ENCODE measurements around the gene STX18.
A peak's percentile ranks its signal among the peaks of the same experiment; 100 is the strongest.

The STX18 gene

DNA sequence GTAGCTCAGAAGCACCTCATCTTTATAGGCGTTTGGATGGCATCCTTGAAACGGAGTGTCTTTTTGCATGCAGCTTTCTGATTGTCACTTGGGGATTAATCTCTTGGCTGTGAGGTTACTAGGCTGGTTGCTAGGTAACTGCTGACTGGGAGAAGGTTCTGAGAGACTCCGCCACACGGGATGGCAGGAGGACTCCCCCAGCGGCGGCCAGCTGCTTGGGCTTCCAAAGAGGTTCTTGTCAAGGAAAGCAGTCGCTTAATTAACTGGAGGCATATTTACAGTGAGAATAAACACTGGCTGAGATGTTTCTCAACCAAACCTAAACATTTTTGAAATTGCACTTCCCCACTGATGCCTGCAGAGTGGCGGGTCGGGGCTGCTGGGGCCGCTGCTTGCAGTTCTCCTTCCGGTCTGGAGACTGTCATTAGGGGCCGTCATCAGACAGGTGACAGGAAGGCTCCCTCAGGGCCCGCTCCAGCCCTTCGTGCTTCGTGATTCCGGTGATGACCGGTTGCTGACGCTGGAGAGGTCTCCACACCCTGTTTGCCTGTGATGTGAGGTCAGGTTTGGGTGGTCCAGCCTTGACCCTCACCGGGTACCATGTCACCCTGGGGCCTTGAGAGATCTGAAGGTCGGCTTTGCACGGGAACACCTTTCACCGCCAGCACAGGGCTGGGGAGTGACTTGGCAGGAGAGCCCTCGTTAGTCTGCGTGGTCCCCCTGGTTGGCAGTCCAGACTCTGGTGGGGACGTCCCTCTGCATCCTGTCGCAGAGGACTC, 145.8 kb downstream of the STX18 start:
- peak; percentile 25 for DNase-seq

DNA sequence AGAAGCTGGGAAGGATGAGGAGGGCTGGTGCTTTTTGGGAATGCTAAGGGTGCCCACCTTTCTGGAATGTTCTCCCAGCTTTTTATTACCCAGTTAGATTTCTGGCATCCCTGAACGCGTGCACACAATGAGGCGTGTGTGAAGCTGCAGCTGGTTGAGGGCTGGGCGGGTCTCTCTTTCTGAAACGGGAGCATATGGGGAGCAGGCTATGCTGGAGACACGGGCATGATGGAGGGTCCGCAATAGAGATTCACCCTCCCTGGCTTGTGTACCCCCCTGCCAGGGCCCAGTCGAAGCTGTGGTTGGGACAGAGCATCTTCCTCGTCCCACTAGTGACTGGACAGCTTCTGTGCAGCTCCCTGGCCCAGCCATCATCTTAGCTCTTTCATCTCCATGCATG, 146.5 kb downstream of the STX18 start:
- DNase-seq: no peak

DNA sequence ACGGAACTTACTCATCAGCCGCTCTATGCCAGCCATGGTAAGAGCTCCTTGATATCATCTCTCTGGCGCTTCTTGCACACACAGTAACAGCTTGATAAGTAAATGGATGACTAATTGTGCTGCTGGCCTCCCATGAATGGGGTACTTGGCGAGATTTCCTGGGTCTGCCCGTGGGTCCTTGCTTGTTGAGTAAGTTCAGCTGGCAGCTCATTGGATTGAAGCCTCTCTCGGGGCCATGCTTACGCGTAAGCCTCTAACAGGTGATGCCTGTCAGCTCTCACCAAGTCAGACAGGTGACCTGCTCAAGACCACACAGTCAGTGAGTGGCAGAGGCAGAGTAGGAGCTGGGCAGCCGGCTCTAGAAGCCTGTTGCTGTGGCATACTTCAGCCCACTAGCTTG, 147.2 kb downstream of the STX18 start:
- no peak for DNase-seq

DNA sequence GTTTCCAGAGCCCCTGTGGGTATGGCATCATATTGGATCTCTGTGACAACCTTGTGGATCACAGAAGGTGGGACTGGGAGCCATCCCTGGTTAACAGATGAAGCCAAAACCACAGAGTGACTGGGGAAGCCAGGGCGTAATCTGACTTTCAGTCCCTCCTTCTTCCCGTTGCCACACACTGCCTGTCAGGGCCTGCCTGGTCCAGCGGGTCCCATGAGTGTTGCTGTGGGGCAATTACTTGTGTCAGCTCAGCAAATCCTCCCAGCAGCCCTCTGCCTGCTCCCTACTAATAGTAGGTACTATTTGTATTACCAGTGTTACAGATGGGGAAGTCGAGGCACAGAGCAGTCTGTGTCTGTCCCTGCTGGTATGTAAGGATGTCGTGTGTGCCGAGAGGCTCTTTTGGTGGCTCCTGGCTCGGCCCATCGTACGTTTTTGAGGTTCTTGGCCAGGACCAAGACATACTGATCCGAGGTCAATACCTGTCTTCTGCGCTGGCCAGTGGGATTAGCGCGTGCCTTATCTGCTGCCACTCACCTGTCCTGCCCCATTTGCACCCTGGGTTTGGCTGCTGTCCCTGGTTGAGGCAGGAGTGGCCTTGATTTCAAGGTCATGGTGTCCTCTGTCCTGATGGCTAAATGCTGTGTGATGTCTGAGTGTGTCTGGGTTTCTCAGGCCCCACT, 149.2 kb downstream of the STX18 start:
- no peak for DNase-seq

DNA sequence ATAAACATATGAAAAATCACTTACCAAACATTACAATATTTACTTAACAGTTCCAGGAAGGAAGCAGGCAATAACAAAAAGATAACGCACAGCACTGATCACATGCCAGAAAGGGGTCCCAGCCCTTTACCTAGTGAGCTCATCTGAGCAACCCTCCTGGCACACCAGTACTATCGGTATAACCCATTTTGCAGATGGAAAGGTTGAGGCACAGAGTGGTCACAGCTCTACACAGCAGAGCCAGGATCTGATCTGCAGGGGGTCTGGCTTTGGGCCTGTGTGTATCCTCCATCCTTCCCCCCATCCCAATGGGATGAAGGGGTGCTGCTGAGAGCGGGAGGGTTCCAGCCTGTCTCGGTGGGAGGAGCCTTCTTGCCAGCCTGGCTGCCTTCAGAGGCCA, 150.0 kb downstream of the STX18 start:
- no peak for DNase-seq

DNA sequence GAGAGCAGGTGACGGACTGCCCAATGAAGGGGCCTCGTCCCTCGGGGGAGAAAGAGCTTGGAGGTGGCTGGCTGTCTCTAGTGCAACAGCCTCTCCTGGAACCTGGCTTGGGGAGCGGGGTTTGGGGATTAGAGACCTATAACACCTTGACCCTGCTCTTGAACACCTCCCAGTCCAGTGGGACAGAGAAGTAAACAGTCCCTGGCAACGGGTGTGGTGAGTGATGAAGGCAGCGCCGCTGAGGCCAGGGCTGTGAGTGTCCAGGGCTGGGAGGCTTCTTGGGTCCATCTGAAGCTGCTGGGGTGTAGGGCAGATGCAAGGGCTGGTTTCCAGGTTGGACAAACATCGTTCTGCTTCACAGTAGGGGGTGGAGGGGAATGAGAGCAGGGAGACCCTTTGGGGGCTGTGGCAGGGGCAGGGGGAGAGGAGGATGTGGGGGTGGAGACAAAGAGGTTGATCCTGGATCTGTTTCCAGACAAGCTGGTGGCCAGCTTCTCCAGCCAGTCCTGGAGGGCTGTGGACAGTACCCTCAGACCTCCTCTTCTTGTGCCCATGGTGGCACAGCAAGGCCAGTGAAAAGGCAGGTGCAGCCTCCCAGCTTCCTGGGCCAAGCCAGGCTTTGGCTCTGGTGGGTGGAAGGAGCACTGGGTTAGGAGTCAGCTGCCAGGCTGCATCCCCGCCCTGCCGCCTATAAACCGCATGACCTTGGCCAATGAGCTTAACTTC, 151.2 kb downstream of the STX18 start:
- no peak for DNase-seq

DNA sequence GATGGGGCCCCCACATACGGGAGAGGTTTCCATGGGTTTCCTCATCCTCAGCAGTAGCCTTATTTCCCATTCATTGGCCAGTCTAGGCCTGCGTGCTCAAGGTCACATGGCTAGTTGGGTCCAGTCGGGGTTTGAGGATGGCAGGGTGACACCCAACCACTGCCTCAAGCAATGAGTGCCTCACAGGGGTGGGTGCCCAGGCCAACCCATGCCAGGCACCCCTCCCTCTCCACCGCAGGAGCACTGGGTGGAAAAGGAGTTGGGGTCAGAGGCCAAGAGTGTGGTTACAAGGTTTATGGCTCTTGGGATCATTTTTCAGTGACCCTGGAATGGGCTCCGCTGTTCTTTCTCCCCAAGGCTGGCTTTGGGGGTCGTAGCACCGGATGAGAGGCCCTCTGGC, 151.8 kb downstream of the STX18 start:
- DNase-seq: no peak

DNA sequence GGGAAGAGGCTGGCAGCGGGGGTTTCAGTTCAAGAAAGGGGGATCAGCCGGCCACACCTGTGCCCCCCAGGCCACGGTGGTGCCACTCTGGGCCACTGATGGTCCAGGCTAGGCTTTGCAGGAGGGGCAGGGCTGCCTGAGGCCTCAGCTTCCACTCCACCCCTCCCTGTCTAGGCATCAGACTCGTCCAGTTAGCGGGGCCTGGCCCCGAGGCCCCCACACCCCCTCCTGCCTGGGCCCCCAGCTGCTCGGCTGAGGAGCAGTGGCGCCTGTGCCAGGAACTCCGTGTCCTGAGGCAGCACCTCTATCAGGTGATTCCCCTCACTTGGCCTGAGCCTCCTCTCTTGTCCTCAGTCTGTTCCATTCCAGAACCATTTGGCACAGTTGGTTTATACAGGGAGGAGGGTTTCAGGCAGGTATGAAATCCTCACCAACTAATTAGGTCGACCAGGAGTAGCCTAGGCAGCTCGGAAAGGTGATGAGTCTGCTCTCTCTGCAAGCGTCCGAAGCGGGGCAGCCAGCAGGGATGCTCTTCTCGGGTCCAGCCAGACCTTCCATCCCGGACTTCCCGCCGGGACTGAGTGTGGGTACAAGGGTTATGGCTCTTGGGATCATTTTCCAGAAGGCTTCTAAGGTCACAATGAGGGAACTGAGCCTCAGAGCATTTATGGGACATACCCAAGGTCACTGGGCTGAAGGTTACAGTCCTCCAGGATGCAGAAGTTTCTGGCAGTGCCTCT, 152.8 kb downstream of the STX18 start:
- DNase-seq: no peak

DNA sequence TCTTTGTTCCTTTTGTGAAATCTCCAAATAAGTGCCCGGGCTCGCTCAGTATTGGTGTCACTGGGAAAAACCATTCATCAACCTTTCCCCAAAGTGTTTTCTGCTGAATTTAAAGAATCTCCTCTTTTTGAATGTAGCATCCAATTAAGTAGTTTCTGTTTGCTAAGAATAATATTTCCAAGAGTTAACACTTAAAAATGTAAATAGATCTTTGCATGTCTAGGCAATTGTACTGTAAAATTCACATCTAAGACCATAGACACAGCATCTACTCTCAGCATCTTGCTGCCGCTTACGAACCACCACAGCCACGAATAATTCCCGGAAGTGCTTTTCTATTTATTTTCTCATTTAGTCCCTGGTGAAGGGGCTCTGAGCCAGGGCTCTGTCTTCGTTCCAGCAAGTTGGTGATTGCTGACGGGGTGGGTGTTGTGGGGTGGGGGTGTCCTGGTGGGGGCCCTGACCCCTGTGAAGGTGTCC, 153.5 kb downstream of the STX18 start:
- DNase-seq: no peak

DNA sequence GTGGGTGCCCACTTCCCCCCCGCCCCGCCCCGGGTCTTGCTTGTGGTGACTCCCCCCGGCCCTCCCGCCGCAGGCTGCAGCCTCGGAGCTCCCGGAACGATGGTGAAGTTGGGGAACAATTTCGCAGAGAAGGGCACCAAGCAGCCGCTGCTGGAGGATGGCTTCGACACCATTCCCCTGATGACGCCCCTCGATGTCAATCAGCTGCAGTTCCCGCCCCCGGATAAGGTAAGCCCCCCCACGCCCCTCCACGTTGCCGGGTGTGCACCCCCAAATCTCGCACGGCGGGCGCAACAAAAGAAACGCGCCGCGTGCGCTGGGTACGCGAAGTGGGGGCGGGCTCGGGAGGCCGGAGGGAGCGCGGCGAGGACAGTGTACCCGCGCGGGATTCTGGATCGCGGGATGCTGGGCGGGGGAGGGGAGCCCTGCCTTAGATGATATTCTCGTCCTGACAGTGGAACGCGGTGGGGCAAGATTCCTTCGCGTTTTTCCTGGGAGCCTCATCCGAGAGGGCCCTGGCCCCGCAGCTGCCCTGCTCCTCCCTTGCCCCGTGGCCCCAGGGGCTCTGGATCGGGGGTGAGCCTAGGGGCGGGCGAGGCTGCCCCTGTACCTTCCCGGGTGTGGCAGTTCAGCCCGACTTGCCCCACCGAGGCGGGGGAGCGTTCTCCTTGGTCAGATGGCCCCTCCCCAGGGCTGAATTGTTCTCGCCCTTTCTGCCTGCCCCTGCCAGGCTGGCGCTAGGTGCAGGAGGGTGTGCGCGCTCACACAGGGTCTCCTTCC, 154.1 kb downstream of the STX18 start:
- no peak for DNase-seq

DNA sequence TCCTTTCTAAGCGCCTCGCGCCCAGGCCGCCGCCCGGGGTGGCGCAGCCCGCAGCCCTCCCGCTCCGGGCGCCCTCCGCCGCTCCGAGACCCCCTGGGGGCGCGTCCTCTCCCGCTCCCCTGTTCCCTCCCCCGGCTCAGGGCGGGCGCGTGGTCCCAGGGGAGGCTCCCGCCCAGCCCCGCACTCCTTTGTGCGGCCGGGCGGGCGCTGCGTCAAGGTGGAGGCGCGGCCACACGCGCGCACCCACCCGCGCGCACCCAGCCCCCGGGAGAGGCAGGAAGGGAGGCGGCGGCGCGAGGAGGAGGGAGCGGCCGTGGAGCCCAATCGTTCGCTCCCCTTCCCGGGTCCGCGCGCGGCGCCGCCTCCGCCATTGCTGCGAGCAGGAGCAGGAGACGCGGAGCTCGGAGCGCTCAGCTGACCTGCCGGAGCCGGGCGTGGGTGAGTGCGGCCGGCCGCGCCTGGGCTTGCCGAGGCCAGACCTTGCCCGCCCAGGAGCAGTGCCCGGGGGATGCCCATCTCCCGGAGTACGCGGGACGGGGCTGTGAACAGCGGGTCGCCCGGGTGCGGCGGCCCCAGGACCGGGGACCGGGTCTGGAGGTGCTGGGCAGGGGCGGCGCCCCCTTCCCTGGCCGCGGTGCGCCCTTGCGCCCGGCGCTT, 155.0 kb downstream of the STX18 start, which contains the start of gene NSG1:
Gene NSG1 (plus strand): TSS at position 367 of the 657 bp plus-strand sequence. CDS start 528 bp downstream, outside the sequence.
- DNase-seq: peak; percentile 12

DNA sequence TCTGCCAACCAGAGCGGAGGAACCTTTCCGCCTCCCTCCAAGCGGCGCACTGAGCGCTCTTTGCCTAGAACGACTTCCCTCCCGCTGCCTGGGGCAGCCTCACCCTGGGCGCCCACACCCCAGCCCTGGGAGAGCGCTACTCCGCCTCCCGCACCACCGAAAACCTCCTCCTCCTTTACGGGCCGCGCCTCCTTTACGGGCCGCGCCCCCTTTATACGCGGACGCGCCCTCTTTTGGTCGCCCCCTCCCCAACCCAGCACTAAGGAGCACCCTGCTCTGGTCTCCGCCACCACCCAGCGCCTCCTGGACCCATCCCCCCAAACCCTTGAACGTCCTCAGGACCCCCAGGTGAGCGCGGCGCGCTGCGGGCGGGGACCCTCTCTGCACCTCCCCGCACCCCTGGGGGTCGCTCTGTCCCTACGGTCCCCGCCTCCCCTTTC, 155.5 kb downstream of the STX18 start:
- DNase-seq: no peak

DNA sequence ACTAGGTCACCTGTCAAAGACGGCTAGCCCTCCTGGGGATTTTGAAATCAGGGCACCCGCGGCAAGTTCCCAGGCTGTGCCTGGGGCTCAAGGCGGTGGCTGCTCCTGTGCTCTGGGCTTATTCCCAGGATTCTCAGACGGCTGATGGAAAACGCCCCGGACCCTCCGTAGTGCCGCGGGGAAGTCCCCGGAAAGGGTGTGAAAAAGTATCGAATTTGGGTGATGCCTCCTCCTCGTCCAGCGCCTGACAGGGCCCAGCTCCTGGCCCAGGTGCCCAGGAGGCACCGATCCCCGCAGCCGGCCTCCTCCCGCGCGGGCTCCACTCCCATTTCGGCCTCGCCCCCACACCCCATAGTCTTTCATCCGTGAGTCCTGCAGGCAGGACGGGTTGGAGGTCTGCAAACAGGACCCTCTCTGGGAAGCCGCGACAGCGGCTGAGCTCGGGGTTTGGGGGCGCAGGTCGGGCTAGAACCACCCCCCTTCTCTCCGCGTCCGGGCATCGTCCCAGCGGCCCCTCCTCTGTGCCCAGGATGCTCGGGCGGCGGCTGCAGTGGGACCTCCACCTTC, 156.0 kb downstream of the STX18 start:
- no peak for DNase-seq

DNA sequence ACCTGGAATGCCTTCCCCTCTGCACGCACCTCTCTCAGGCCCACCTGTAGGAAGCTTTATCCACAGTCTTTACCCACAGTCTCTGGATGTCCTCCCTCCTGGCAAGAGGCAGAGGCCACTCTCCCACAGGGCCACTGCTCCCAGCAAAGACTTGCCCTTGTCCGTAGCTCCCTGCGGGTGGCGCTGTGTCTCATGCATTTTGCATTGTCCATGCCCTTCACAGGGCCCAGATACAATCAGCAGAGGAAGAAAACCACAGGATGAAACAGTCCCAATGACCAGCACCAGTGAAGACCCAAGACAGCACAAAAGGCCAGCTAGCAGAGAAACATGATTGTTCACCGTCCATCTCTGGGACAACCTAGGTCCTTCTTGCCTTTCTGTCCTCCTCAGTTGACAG, 157.0 kb downstream of the STX18 start:
- DNase-seq: peak; percentile 8

DNA sequence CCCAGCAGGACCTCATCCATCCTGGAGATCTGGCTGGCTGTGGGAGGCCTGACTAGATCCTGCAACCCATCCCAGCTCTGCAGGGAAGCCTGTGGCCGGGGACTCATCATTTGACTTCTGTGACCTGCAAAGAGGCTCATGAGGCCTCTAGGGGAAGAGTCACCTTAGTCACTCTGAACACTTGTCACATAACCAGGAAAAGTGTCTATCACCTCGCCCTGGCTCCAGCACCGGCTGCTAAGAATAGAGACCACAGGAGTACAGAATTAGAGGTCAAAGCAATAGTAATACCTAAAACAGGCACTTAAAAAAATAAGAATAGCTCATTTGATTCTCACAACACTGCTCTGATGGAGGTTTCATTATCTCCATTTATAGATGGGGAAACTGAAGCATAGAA, 158.8 kb downstream of the STX18 start:
- no peak for DNase-seq

DNA sequence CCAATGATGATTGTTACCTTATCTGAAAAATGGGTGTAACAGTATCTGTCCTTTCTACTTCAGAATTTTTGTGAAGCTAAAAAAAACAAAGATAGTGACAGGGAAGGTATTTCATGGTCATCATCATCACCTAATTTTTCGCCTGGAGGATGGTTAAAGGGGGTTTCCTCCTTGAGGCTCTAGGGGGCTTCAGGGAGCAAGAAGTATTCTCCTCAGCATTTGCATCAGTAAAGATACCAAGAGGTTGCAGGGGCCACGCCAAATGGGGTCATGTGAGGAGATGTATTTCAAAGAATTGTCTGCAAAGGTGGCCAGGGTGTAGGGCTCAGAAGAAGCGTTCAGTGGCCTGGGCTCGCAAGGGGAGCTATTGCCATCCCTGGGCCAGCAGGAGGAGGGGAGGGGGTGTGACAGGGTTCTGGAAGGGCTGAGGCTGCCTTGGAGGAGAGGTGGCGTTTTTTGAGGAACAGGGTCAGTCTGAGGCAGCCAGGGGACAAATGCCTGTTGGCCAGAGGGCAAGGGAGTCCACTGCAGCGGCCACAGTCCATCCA, 162.2 kb downstream of the STX18 start:
- DNase-seq: no peak

DNA sequence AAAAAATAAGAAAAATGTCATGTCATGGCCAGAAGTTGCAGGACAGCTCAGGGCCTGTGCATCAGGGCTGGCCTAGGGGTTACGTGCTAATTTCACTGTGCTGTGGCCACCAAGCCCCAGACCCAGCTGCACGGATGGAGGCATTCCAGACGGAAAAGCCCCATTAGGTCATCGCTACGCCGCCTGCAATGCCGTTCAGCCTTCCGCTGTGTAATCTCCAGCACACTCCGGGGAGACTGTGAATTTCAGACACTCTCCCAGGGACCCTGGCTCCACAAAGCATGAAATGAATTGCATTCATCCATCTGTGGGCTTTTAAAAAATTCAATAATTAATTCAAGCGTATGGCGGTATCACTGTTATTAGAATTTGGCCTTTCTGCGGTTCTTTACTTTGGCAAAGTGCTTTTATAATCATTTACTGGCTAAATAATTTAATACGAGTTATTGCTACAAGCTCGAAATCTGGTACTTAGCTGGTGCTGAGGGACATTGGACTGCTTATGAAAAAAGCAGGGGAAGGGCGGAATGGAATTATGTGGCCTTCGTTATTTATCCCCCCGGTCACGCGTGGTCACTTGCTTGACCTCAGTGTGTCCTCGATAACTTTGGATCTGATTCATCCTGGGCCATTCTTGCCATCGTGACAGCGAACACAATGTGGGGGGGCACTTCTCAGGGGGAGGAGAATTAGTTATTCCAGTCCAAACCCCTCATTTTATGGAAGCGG, 164.0 kb downstream of the STX18 start:
- DNase-seq: no peak

DNA sequence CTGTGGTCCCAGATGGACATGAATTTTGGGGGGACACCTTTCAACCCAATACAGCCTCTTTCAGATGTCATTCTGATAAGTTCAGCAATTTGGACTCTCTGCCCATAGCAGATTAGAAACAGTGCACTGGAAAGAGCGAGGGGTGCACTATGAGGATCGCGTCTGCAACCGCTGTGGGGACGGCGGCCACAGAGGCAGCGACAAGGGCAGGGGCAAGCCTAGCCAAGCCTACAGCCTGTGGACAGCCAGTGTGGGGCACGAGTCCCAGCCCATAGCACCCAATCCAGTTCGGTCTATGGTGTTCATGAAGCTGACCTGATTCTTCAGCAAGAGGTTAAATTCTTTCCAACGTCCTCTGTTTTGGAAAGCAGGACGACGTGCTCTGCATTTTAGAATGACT, 164.7 kb downstream of the STX18 start:
- no peak for DNase-seq

DNA sequence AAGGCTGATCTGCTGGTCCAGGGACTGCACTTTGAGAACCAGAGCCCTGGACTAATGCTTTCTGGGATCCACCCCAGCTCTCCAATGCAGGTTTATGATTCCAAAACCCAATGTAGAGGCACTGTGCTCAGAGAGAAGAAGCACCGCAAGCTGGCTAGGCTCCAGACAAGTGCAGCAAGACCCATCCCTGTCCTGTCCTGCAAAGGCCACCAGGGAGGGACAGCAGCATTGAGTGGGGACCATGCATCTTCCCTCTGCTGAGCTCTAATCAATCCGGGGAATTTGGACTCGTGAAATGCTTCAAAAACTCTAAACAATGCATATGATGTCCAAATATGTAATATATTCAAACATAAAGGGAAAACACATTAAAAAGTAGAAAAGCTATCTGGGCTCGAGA, 165.8 kb downstream of the STX18 start:
- no peak for DNase-seq
